Thymus (tissue), 11 donors: ENCODE measurements around the gene PTPRT. TPM values are rescaled to one million over a fixed set of nuclear protein-coding genes. Genes with fewer than 3 reads are reported as not detected.

ENCODE experiments used
- DNase-seq, 9 donors: peaks; one replicate each; pipeline ENCODE4 v3.0.0-alpha.2; 2013; ENCODE audit warnings: low spot score in 9 of 9, low read depth in 6 of 9, missing footprints in 1 of 9
- H3K27ac ChIP-seq, 2 donors: one replicate each; pipeline ENCODE4 v1.5.1; 2013; ENCODE audit warnings: control low read depth in 1 of 2, low read depth in 1 of 2, low read length in 1 of 2, mild to moderate bottlenecking in 1 of 2, moderate library complexity in 1 of 2
- H3K27me3 ChIP-seq, 2 donors: one replicate each; pipeline ENCODE4 v1.5.1; 2013; ENCODE audit warnings: low read length in 1 of 2; ENCODE audit not compliant: control insufficient read depth in 2 of 2, insufficient read depth in 1 of 2
- H3K36me3 ChIP-seq, 2 donors: one replicate each; pipeline ENCODE4 v1.5.1; 2013; ENCODE audit warnings: low read length in 1 of 2, mild to moderate bottlenecking in 1 of 2, moderate library complexity in 1 of 2; ENCODE audit not compliant: control insufficient read depth in 2 of 2, insufficient read depth in 2 of 2
- H3K4me1 ChIP-seq, 2 donors: one replicate each; pipeline ENCODE4 v1.5.1; 2013; ENCODE audit warnings: low read length in 2 of 2; ENCODE audit not compliant: control insufficient read depth in 2 of 2, insufficient read depth in 2 of 2
- H3K4me3 ChIP-seq, 2 donors: one replicate each; pipeline ENCODE4 v1.5.1; 2013; ENCODE audit warnings: low read length in 2 of 2, control low read depth in 1 of 2, mild to moderate bottlenecking in 1 of 2
- H3K9me3 ChIP-seq, 2 donors: one replicate each; pipeline ENCODE4 v1.5.1; 2013; ENCODE audit warnings: low read length in 1 of 2, mild to moderate bottlenecking in 1 of 2; ENCODE audit not compliant: control insufficient read depth in 2 of 2, insufficient read depth in 1 of 2
- WGBS: extraction: QIAGEN DNeasy Blood & Tissue Kit; methylation state at CpG from one replicate; pipeline ENCODE4 v1.1.7; 2013; 5-methylcytosine and 5-hydroxymethylcytosine counted together
- polyA plus RNA-seq: library from polyadenylated mRNA; stranded (reverse); fragments of 200-250 nt; gene quantifications from one replicate; pipeline ENCODE4 v1.2.3, GENCODE V29; 2013
- total RNA-seq: library from RNA; stranded (reverse); fragments of 120-200 nt; gene quantifications from one replicate; pipeline ENCODE4 v1.2.4, GENCODE V29; 2013
- donor health status: healthy.

Gene PTPRT
- total and polyA plus RNA-seq, 2 donors, result 2.4 to 4.5 TPM

GRCh38 chr20:43102394-43102793 is 87.3 kb downstream of the PTPRT start:
- Histone ChIP-seq H3K27ac (no peak overlapping the region), H3K36me3 (no peaks in the 10 kb centered on the region), H3K4me1 (no peaks in the 10 kb centered on the region), H3K27me3 (no peaks in the 10 kb centered on the region), H3K9me3 (no peaks in the 10 kb centered on the region), H3K4me3 (no peak overlapping the region)
- DNase-seq, result no peak
- WGBS, result 49% methylated on average over 5 of the region's 5 CpGs

DNA sequence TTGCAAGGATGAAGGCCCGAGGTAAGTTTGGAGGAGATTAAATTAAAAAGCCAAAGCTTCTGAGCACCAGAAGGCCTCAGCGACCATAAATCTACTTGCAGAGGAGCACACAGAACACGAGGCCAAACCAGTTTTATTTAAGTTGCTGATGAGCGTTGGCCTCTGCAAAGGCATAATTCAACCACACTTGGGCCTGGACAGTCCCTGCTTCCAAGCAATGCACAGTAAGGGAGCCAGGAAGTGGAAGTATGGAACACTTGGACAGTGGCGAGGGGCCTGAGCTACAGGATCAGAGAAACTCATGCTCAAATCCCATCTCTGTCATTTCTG is 92.8 kb downstream of the PTPRT start:
- H3K27me3 ChIP-seq, result no peaks in the 10 kb centered on the region
- H3K36me3 ChIP-seq, result no peaks in the 10 kb centered on the region
- no peaks in the 10 kb centered on the region for H3K9me3 ChIP-seq
- H3K4me1 ChIP-seq, result no peaks in the 10 kb centered on the region
- H3K4me3 ChIP-seq, result no peak overlapping the region
- DNase-seq, result no peak
- WGBS, result 80% methylated on average over 5 of the region's 5 CpGs
- H3K27ac ChIP-seq, result no peak overlapping the region

DNA sequence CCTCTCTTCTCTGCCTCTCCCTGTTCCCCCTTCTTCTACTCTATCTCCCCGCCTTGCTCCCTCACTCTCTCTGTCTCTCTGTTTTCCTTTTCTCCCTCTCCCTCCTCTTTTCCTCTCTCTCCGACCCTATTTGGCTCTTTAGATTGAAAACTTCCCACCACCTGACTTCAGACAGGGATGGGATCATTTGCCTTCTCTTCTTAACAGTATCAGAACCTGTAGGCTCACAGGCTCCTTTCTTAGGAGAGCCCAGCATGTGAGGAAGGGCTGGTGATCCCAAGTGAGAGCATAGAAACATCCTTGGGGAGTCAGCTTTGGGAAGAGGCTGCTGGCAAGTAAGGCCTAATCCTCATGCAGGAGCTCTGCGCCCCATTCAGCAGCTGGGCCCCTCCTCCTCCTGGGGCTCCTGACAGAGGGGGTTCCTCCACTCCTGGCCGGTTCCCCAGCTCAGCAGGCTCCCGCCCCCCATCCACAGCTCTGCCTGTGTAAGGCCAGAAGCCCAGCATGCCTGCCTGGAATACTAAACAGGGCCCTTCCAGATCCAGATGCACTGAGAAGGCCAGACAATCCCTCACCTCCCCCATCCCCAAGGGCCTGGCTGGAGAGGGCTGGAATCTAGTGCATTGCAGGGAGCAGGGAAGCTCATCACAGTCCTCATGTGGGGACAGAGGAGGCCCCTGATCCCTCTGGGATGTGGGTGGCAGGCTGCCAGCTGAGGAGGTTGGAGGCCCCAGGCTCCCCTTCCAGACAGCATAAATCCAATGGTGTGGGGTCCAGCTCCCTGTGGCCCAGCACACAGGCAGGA is 93.4 kb downstream of the PTPRT start:
- Histone ChIP-seq H3K36me3 (no peaks in the 10 kb centered on the region), H3K27me3 (no peaks in the 10 kb centered on the region), H3K9me3 (no peaks in the 10 kb centered on the region), H3K4me3 (no peak overlapping the region), H3K4me1 (no peaks in the 10 kb centered on the region), H3K27ac (no peak overlapping the region)
- DNase-seq, result no peak
- WGBS, result 55% methylated on average over 5 of the region's 5 CpGs

GRCh38 chr20:43095034-43095433 is 94.7 kb downstream of the PTPRT start:
- no peak overlapping the region for H3K4me3 ChIP-seq
- no peaks in the 10 kb centered on the region for H3K4me1 ChIP-seq
- H3K27me3 ChIP-seq, result no peaks in the 10 kb centered on the region
- WGBS, result 82% methylated on average over 2 of the region's 2 CpGs
- no peak overlapping the region for H3K27ac ChIP-seq
- H3K9me3 ChIP-seq, result peaks cover 0 to 4% of the 10 kb centered on the region in 2 donors
- no peaks in the 10 kb centered on the region for H3K36me3 ChIP-seq
- no peak for DNase-seq

DNA sequence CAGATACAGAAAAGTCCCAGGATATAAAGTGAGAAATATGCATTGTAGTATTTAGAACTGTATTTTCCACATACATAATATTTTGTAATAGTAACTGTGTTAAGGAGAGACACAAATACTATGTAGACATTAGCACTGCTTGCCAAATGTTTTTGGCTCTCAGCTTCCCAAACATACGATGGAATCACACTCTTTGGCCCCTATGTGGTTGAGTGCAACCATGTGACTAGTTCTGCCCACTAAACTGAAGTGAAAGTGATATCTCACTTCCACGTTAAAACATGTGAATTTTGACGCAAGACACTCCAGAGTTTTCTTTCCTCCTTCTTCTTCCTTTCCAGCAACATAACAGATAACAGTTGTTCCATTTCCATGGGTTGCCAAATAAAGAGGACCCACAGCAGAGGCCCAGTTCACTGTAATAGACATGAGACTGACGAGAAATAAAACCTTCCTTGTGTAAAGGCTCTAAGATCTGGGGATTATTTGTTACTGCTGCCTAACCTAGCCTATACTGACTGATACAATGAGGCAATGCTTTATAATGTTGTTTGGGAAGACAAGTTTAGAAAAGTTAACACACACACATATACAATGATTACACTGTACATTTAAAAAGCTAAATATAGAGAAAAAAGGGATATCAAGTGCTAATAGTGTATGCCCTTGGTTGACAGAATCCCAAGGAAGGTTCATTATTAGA is 97.2 kb downstream of the PTPRT start:
- Histone ChIP-seq H3K9me3 (peaks cover 0 to 4% of the 10 kb centered on the region in 2 donors), H3K27me3 (no peaks in the 10 kb centered on the region), H3K4me3 (no peak overlapping the region), H3K4me1 (no peaks in the 10 kb centered on the region), H3K27ac (no peak overlapping the region), H3K36me3 (no peaks in the 10 kb centered on the region)
- DNase-seq, result no peak
- WGBS, result 87% methylated on average over 4 of the region's 4 CpGs

GRCh38 chr20:43068482-43068881 is 121.2 kb downstream of the PTPRT start:
- 95% methylated on average over 1 of the region's 1 CpG for WGBS
- Histone ChIP-seq H3K36me3 (no peaks in the 10 kb centered on the region), H3K27ac (no peak overlapping the region), H3K27me3 (no peaks in the 10 kb centered on the region), H3K4me1 (no peaks in the 10 kb centered on the region), H3K9me3 (peaks cover 0 to 8% of the 10 kb centered on the region in 2 donors), H3K4me3 (no peak overlapping the region)
- no peak for DNase-seq

DNA sequence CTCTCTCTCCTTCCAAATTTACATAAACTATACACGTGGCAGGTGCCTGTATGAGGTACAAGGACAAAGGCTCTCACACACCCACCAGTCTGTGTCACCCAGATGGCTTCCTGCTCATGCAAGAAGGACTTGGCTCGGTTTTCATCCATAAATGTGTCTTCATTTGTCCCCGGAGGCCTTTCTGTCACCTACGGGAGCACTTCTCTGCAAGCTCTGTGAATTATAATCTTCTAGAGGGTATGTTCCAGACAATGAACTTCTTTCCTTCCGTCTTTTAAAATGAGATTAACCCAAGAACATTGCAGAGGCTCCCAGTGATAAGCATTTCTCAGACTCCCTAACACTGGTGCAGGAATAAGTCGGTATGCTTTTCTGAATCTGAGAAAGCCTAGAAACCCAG is 123.6 kb downstream of the PTPRT start:
- H3K4me1 ChIP-seq, result no peaks in the 10 kb centered on the region
- no peak overlapping the region for H3K27ac ChIP-seq
- DNase-seq, result no peak
- H3K36me3 ChIP-seq, result no peaks in the 10 kb centered on the region
- WGBS, result 81% methylated on average over 6 of the region's 6 CpGs
- no peak overlapping the region for H3K4me3 ChIP-seq
- H3K9me3 ChIP-seq, result peaks cover 0 to 8% of the 10 kb centered on the region in 2 donors
- no peaks in the 10 kb centered on the region for H3K27me3 ChIP-seq

GRCh38 chr20:43065299-43065698 is 124.4 kb downstream of the PTPRT start:
- H3K36me3 ChIP-seq, result no peaks in the 10 kb centered on the region
- no peak overlapping the region for H3K27ac ChIP-seq
- H3K27me3 ChIP-seq, result no peaks in the 10 kb centered on the region
- peaks cover 0 to 8% of the 10 kb centered on the region in 2 donors for H3K9me3 ChIP-seq
- no peak for DNase-seq
- H3K4me3 ChIP-seq, result no peak overlapping the region
- H3K4me1 ChIP-seq, result no peaks in the 10 kb centered on the region

- Histone ChIP-seq H3K36me3 (no peaks in the 10 kb centered on the region), H3K4me1 (no peaks in the 10 kb centered on the region), H3K4me3 (no peak overlapping the region), H3K27ac (no peak overlapping the region), H3K9me3 (no peaks in the 10 kb centered on the region), H3K27me3 (no peaks in the 10 kb centered on the region)
- WGBS, result 84% methylated on average over 1 of the region's 1 CpG
- DNase-seq, result no peak
Observed at GRCh38 chr20:43058077-43058476, 131.6 kb downstream of the PTPRT start.
